Measurements from ENCODE around the gene NCOA6. TPM values are rescaled to one million over a fixed set of nuclear protein-coding genes. Genes with fewer than 3 reads are reported as not detected.

Gene NCOA6
- total RNA-seq, 1 experiment from 2014 or later, result 12.5 TPM

Small RNA genes lying within 50 kb of the gene (small RNA-seq; reads per million reads assigned to genes)
- not detected for gene AL118520.1

Other genes starting within 250 kb of the NCOA6 start
- gene PIGU, start 148.6 kb downstream of the NCOA6 start, total RNA-seq (2014; rRNA removed; shearing (Covaris generic)), result 28.9 and 36.2 TPM in 2 replicates
- 3.9 and 4.3 TPM in 2 replicates for gene TP53INP2, start 121.3 kb downstream of the NCOA6 start, total RNA-seq (2014; rRNA removed; shearing (Covaris generic))
- 2.0 and 2.4 TPM in 2 replicates for gene GGT7, start 47.2 kb upstream of the NCOA6 start, total RNA-seq (2014; rRNA removed; shearing (Covaris generic))
- gene ACSS2, start 51.0 kb upstream of the NCOA6 start, total RNA-seq (2014; rRNA removed; shearing (Covaris generic)), result 27.9 and 43.7 TPM in 2 replicates
- gene GSS, start 130.2 kb upstream of the NCOA6 start, total RNA-seq (2014; rRNA removed; shearing (Covaris generic)), result 80.8 and 88.6 TPM in 2 replicates
- gene MYH7B, start 130.2 kb upstream of the NCOA6 start, total RNA-seq (2014; rRNA removed; shearing (Covaris generic)), result 0.08 and 0.15 TPM in 2 replicates

All from HT-29 (cell line).